WTC11 (cell line): ENCODE data around the gene UCN.

Experiments used
- ETV6 ChIP-seq: sonication (generic); formaldehyde crosslinking; IDR thresholded peaks from 2 replicates; pipeline ENCODE4 v1.8.1; 2022; ENCODE audit warnings: mild to moderate bottlenecking, missing genetic modification reagents
- MXD4 ChIP-seq: fragments of 250-450 bp; sonication (Bioruptor Pico); IDR thresholded peaks from 2 replicates; pipeline ENCODE4 v1.8.0; 2021; ENCODE audit warnings: mild to moderate bottlenecking, moderate library complexity, borderline replicate concordance
- TF ChIP-seq, protein P1 (sequence below): sonication (generic); formaldehyde crosslinking; IDR thresholded peaks from 2 replicates; pipeline ENCODE4 v1.8.0; 2023; ENCODE audit warnings: missing genetic modification reagents, mild to moderate bottlenecking, borderline replicate concordance
- TF ChIP-seq, protein P2 (sequence below): fragments of 200-600 bp; IDR thresholded peaks from 2 replicates; pipeline ENCODE4 v1.8.0; 2022; ENCODE audit warnings: antibody characterized with exemption

DNA sequence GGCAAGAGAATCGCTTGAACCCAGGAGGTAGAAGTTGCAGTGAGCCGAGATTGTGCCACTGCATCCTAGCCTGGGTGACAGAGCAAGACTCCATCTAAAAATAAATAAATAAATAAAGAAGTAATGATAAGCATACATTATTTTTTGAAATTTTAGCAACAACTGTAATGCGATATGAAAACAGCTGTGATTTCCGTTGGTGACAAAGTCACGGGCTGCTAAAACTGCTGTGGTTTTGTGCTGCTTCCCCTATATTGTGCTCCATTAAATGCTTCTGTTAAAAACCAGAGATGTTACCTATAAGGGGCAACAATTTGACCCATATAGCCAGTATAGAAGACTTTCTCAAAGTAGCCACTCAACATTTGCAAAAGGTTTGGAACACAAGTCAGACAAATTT is 17.7 kb downstream of the UCN start:
- TF ChIP-seq ETV6 (CRISPR knock-in tag) (no peak), MXD4 (CRISPR knock-in tag) (no peak)
- TF ChIP-seq, protein P1, sequence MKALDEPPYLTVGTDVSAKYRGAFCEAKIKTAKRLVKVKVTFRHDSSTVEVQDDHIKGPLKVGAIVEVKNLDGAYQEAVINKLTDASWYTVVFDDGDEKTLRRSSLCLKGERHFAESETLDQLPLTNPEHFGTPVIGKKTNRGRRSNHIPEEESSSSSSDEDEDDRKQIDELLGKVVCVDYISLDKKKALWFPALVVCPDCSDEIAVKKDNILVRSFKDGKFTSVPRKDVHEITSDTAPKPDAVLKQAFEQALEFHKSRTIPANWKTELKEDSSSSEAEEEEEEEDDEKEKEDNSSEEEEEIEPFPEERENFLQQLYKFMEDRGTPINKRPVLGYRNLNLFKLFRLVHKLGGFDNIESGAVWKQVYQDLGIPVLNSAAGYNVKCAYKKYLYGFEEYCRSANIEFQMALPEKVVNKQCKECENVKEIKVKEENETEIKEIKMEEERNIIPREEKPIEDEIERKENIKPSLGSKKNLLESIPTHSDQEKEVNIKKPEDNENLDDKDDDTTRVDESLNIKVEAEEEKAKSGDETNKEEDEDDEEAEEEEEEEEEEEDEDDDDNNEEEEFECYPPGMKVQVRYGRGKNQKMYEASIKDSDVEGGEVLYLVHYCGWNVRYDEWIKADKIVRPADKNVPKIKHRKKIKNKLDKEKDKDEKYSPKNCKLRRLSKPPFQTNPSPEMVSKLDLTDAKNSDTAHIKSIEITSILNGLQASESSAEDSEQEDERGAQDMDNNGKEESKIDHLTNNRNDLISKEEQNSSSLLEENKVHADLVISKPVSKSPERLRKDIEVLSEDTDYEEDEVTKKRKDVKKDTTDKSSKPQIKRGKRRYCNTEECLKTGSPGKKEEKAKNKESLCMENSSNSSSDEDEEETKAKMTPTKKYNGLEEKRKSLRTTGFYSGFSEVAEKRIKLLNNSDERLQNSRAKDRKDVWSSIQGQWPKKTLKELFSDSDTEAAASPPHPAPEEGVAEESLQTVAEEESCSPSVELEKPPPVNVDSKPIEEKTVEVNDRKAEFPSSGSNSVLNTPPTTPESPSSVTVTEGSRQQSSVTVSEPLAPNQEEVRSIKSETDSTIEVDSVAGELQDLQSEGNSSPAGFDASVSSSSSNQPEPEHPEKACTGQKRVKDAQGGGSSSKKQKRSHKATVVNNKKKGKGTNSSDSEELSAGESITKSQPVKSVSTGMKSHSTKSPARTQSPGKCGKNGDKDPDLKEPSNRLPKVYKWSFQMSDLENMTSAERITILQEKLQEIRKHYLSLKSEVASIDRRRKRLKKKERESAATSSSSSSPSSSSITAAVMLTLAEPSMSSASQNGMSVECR (CRISPR knock-in tag): no peak
- TF ChIP-seq, protein P2, sequence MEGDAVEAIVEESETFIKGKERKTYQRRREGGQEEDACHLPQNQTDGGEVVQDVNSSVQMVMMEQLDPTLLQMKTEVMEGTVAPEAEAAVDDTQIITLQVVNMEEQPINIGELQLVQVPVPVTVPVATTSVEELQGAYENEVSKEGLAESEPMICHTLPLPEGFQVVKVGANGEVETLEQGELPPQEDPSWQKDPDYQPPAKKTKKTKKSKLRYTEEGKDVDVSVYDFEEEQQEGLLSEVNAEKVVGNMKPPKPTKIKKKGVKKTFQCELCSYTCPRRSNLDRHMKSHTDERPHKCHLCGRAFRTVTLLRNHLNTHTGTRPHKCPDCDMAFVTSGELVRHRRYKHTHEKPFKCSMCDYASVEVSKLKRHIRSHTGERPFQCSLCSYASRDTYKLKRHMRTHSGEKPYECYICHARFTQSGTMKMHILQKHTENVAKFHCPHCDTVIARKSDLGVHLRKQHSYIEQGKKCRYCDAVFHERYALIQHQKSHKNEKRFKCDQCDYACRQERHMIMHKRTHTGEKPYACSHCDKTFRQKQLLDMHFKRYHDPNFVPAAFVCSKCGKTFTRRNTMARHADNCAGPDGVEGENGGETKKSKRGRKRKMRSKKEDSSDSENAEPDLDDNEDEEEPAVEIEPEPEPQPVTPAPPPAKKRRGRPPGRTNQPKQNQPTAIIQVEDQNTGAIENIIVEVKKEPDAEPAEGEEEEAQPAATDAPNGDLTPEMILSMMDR: no peak
